GM13976 (cell line): ENCODE results near the gene HSPA1L.
"Not testable (repeated sequence)": the region's sequence is repeated elsewhere in the genome, so short reads cannot be mapped to it uniquely, and the experiment has no call there.

Source experiments
- DNase-seq: peaks from one replicate; pipeline ENCODE4 v3.0.0; 2012; ENCODE audit warnings: low spot score
- CTCF ChIP-seq: IDR thresholded peaks from 2 replicates; pipeline ENCODE4 v1.5.1; 2012; ENCODE audit warnings: borderline replicate concordance, mild to moderate bottlenecking; ENCODE audit not compliant: insufficient read depth; ENCODE audit errors: extremely low read depth, missing control alignments, control extremely low read depth
- in situ Hi-C: fragments of 300-500 bp; cut with MboI; formaldehyde crosslinking; loops from one replicate; pipeline ENCODE4 v1.12.0; 2022; ENCODE audit warnings: low sequenced_read_pairs, mixed read lengths, inconsistent platforms; ENCODE audit not compliant: unreplicated experiment

HSPA1L gene

GRCh38 chr6:31847276-31847978 lies 32.3 kb upstream of the HSPA1L start:
- no peak for TF ChIP-seq CTCF
- DNase-seq, result no peak
- in situ Hi-C loops, result no loop called here

- in situ Hi-C loops, result no loop called here
- TF ChIP-seq CTCF, result no peak
- DNase-seq, result no peak
Observed at GRCh38 chr6:31844507-31844906, 29.4 kb upstream of the HSPA1L start.

- DNase-seq, result no peak
- in situ Hi-C loops, result no loop called here
- no peak for TF ChIP-seq CTCF
Observed at GRCh38 chr6:31842053-31842452, 27.0 kb upstream of the HSPA1L start.

GRCh38 chr6:31839779-31840126 lies 24.7 kb upstream of the HSPA1L start:
- DNase-seq, in situ Hi-C loops: not testable (repeated sequence)

GRCh38 chr6:31838968-31839367 lies 23.9 kb upstream of the HSPA1L start:
- TF ChIP-seq CTCF, result no peak
- in situ Hi-C loops, result no loop called here
- no peak for DNase-seq

- not testable (repeated sequence) for DNase-seq
Observed at GRCh38 chr6:31838114-31838553, 23.1 kb upstream of the HSPA1L start.

GRCh38 chr6:31837369-31838113 lies 22.5 kb upstream of the HSPA1L start:
- TF ChIP-seq CTCF, result no peak
- in situ Hi-C loops, result no loop called here
- no peak for DNase-seq

More at GRCh38 chr6:31838114-31838553, 23.1 kb upstream of the HSPA1L start:
- in situ Hi-C loops, result not testable (repeated sequence)
